ENCODE data around the gene TMA7B. TPM values are rescaled to one million over a fixed set of nuclear protein-coding genes. Genes with fewer than 3 reads are reported as not detected.

Gene TMA7B
- total RNA-seq, 2 experiments from 2014 or later, result 5.7 to 6.5 TPM

GRCh38 chr22:39994041-39994565 is 33.9 kb downstream of the TMA7B start:
- Mint-ChIP-seq H3K27me3 (peaks cover 27% of the 10 kb centered on the region), H3K36me3 (ENCODE audit: low read depth) (no peaks in the 10 kb centered on the region), H3K4me3 (peak overlapping the region; percentile 81), H3K9me3 (no peaks in the 10 kb centered on the region), H3K4me1 (ENCODE audit: low read depth) (peaks cover 18% of the 10 kb centered on the region), H3K27ac (peak overlapping the region; percentile 81)
- ChIA-PET POLR2A (interaction anchor here (0.7 to 3.8 kb wide), 19 partner anchors 11 to 594 kb away, joined by 3 to 29 read pairs (median 4); partner anchors contain the start of genes ATF4, TAB1 and TNRC6B), CTCF (interaction anchor here (1.1 kb wide), 1 partner anchor 14 kb away, joined by 3 read pairs; no protein-coding TSS in a partner anchor)
- Histone ChIP-seq H3K27ac (ENCODE audit: low read depth in 1 of 2, low read length in 2 of 2) (no peak overlapping the region), H3K27me3 (ENCODE audit: control insufficient read depth in 1 of 2, insufficient read depth in 2 of 2, low read length in 2 of 2) (peaks cover 13 to 17% of the 10 kb centered on the region in 2 experiments), H3K4me1 (ENCODE audit: insufficient read depth, low read length) (peaks cover 20% of the 10 kb centered on the region), H3K36me3 (ENCODE audit: insufficient read depth, low read length) (no peaks in the 10 kb centered on the region), H3K4me3 (ENCODE audit: low read length) (peak overlapping the region; percentile 29), H3K9me3 (ENCODE audit: control insufficient read depth in 1 of 2, insufficient read depth in 1 of 2, low read length in 2 of 2) (peaks cover 0 to 7% of the 10 kb centered on the region in 2 experiments)
- TF ChIP-seq CTCF (IDR thresholded peaks at IDR 0.05), result no peak
- intact Hi-C loops (cut with DNase I, micrococcal nuclease), result loop anchor here in 1 of 2 experiments (5.0 kb wide), 1 partner anchor 52 kb away; no protein-coding TSS in a partner anchor
- ATAC-seq (ENCODE audit: poor library complexity), result peak; percentile 89
- DNase-seq, result peak in 13 of 14 experiments; percentile 16 to 85 (median 46)

GRCh38 chr22:39994566-39995392 is 34.6 kb downstream of the TMA7B start, which contains the start of gene FAM83F:
Gene FAM83F, plus strand, starts transcription at chr22:39994954. Its CDS starts 89 bp downstream, at chr22:39995043.
- no peak for TF ChIP-seq CTCF (IDR thresholded peaks at IDR 0.05)
- peak in 10 of 14 experiments; percentile 6 to 68 (median 40) for DNase-seq
- Mint-ChIP-seq H3K4me3 (peak within 1 kb of the TSS; percentile 81), H3K4me1 (ENCODE audit: low read depth) (peaks cover 18% of the 10 kb centered on the region), H3K27ac (peak within 1 kb of the TSS; percentile 81), H3K36me3 (ENCODE audit: low read depth) (no peaks in the 10 kb centered on the region), H3K27me3 (peaks cover 27% of the 10 kb centered on the region), H3K9me3 (no peaks in the 10 kb centered on the region)
- intact Hi-C loops (cut with DNase I, micrococcal nuclease), result loop anchor here in 1 of 2 experiments (5.0 kb wide), 1 partner anchor 52 kb away; no protein-coding TSS in a partner anchor
- no peaks in the 10 kb centered on the region for H3K36me3 ChIP-seq (ENCODE audit: insufficient read depth, low read length)
- ChIA-PET POLR2A (interaction anchor here (0.8 to 3.8 kb wide), 16 partner anchors 13 to 475 kb away, joined by 3 to 29 read pairs (median 4); partner anchors contain the start of genes ATF4 and TNRC6B), CTCF (interaction anchor here (1.1 kb wide), 1 partner anchor 14 kb away, joined by 3 read pairs; no protein-coding TSS in a partner anchor)
- H3K9me3 ChIP-seq (ENCODE audit: control insufficient read depth in 1 of 2, insufficient read depth in 1 of 2, low read length in 2 of 2), result peaks cover 0 to 7% of the 10 kb centered on the region in 2 experiments
- peaks cover 13 to 17% of the 10 kb centered on the region in 2 experiments for H3K27me3 ChIP-seq (ENCODE audit: control insufficient read depth in 1 of 2, insufficient read depth in 2 of 2, low read length in 2 of 2)
- peaks cover 20% of the 10 kb centered on the region for H3K4me1 ChIP-seq (ENCODE audit: insufficient read depth, low read length)
- H3K4me3 ChIP-seq (ENCODE audit: low read length), result peak within 1 kb of the TSS; percentile 29
- no peak within 1 kb of the TSS for H3K27ac ChIP-seq (ENCODE audit: low read depth in 1 of 2, low read length in 2 of 2)
- peak; percentile 18 for ATAC-seq (ENCODE audit: poor library complexity)

Data from CD4-positive, alpha-beta T cell (primary cell).